A549 (cell line): ENCODE results near the gene SLC12A8.

Experiments
- CEBPB ChIP-seq, 2 experiments: fragments of >200 bp in 1 of 2; sonication (Bioruptor Twin) in 1 of 2; formaldehyde crosslinking in 1 of 2; IDR thresholded peaks; 2 replicates each; pipeline ENCODE4 v1.6.1; 2012 to 2016
- POLR2AphosphoS2 ChIP-seq: conservative IDR thresholded peaks from 2 replicates; pipeline ENCODE4 v1.6.1; 2012; ENCODE audit warnings: low read length, improper control_type of control experiment, inconsistent platforms
- RAD21 ChIP-seq, 2 experiments: fragments of >200 bp in 1 of 2; sonication (Bioruptor Twin) in 1 of 2; formaldehyde crosslinking in 1 of 2; IDR thresholded peaks in 1 of 2; conservative IDR thresholded peaks in 1 of 2; 2 replicates in 1 of 2; 3 replicates in 1 of 2; pipeline ENCODE4 v1.6.1; 2012 to 2018; ENCODE audit warnings: inconsistent platforms in 1 of 2
- TF ChIP-seq, protein P1 (sequence below): fragments of >200 bp; sonication (Bioruptor Twin); formaldehyde crosslinking; IDR thresholded peaks from 3 replicates; pipeline ENCODE4 v1.5.1; 2016

DNA sequence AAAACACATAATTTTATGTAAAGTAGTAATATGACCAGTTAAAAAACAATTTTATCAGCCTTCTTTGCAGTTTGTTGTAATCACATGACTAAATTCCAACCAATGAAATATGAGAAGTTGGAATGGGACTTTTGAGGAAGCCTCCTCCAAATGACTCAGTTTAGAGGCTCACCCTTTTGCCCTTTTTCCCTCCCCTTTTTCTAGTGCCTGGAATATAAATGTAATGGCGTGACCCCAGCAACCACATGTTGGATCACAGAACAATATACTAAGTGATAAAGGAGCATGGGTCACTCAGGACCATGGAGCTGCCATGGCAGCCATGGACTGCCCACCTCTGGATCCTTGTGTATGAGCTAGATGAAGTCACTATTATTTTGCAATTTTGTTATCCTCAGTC is 107.9 kb downstream of the SLC12A8 start:
- no peak for TF ChIP-seq POLR2AphosphoS2
- TF ChIP-seq CEBPB (IDR thresholded peaks at IDR 0.05) = no peak
- TF ChIP-seq, protein P1, sequence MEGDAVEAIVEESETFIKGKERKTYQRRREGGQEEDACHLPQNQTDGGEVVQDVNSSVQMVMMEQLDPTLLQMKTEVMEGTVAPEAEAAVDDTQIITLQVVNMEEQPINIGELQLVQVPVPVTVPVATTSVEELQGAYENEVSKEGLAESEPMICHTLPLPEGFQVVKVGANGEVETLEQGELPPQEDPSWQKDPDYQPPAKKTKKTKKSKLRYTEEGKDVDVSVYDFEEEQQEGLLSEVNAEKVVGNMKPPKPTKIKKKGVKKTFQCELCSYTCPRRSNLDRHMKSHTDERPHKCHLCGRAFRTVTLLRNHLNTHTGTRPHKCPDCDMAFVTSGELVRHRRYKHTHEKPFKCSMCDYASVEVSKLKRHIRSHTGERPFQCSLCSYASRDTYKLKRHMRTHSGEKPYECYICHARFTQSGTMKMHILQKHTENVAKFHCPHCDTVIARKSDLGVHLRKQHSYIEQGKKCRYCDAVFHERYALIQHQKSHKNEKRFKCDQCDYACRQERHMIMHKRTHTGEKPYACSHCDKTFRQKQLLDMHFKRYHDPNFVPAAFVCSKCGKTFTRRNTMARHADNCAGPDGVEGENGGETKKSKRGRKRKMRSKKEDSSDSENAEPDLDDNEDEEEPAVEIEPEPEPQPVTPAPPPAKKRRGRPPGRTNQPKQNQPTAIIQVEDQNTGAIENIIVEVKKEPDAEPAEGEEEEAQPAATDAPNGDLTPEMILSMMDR = no peak
- no peak for TF ChIP-seq RAD21 (conservative IDR thresholded peaks at IDR 0.05 in 1 of 2, IDR thresholded peaks at IDR 0.05 in 1 of 2)
